PC-3 (cell line): Measurements from ENCODE around the gene PSTK.

Source experiments
- EZH2 ChIP-seq: fragments of 300-600 bp; sonication (generic); IDR thresholded peaks from one replicate; pipeline ENCODE4 v1.6.1; 2017; ENCODE audit warnings: antibody characterized with exemption, mild to moderate bottlenecking, low read length; ENCODE audit not compliant: unreplicated experiment
- EZH2phosphoT487 ChIP-seq: fragments of 300-600 bp; sonication (generic); IDR thresholded peaks from 2 replicates; pipeline ENCODE4 v1.6.1; 2018; ENCODE audit warnings: mild to moderate bottlenecking, antibody characterized with exemption, low read length, borderline replicate concordance
- TF ChIP-seq, protein P1 (sequence below): fragments of 300-600 bp; sonication (generic); conservative IDR thresholded peaks from 2 replicates; pipeline ENCODE4 v1.5.1; 2017; ENCODE audit warnings: antibody characterized with exemption, low read depth, mild to moderate bottlenecking, low read length

DNA sequence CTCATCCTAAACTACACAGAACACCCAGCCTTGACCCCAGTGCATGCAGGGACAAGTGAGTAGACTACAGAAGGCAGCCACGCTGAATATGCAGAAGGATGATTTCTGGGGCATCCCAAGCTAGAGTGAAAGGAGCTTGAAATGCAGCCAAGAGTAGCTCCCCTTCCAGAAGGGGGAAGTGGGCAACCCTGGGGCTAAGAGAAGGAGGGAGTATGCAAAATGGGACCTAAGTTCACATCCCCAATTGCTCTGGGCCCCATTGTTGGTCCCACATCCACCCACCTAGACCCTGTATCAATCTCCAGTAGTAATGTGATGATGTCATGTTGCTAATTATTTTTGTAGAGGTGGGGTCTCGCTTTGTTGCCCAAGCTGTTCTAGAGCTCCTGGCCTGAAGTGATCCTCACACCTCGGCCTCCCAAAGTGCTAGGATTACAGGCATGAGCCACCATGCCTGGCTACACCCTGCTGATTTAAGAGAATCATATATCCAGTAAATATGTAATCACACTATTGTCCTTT is 5.6 kb upstream of the PSTK start:
- TF ChIP-seq, protein P1, sequence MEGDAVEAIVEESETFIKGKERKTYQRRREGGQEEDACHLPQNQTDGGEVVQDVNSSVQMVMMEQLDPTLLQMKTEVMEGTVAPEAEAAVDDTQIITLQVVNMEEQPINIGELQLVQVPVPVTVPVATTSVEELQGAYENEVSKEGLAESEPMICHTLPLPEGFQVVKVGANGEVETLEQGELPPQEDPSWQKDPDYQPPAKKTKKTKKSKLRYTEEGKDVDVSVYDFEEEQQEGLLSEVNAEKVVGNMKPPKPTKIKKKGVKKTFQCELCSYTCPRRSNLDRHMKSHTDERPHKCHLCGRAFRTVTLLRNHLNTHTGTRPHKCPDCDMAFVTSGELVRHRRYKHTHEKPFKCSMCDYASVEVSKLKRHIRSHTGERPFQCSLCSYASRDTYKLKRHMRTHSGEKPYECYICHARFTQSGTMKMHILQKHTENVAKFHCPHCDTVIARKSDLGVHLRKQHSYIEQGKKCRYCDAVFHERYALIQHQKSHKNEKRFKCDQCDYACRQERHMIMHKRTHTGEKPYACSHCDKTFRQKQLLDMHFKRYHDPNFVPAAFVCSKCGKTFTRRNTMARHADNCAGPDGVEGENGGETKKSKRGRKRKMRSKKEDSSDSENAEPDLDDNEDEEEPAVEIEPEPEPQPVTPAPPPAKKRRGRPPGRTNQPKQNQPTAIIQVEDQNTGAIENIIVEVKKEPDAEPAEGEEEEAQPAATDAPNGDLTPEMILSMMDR: no peak
- TF ChIP-seq EZH2: no peak
- no peak for TF ChIP-seq EZH2phosphoT487
